GM13976 (cell line): ENCODE measurements around the gene SLC22A16.
"Not testable (repeated sequence)": the region's sequence is repeated elsewhere in the genome, so short reads cannot be mapped to it uniquely, and the experiment has no call there.

Experiments
- DNase-seq: peaks from one replicate; pipeline ENCODE4 v3.0.0; 2012; ENCODE audit warnings: low spot score
- CTCF ChIP-seq: IDR thresholded peaks from 2 replicates; pipeline ENCODE4 v1.5.1; 2012; ENCODE audit warnings: borderline replicate concordance, mild to moderate bottlenecking; ENCODE audit not compliant: insufficient read depth; ENCODE audit errors: extremely low read depth, missing control alignments, control extremely low read depth
- in situ Hi-C: fragments of 300-500 bp; cut with MboI; formaldehyde crosslinking; loops from one replicate; pipeline ENCODE4 v1.12.0; 2022; ENCODE audit warnings: low sequenced_read_pairs, mixed read lengths, inconsistent platforms; ENCODE audit not compliant: unreplicated experiment

The SLC22A16 gene

GRCh38 chr6:110520209-110520965 lies 44.0 kb upstream of the SLC22A16 start:
- DNase-seq, result no peak
- in situ Hi-C loops, result no loop called here
- TF ChIP-seq CTCF, result no peak

GRCh38 chr6:110517601-110518281 lies 41.3 kb upstream of the SLC22A16 start:
- no peak for DNase-seq
- TF ChIP-seq CTCF, result no peak
- in situ Hi-C loops, result no loop called here

- in situ Hi-C loops, result no loop called here
- no peak for TF ChIP-seq CTCF
- DNase-seq, result no peak
Measured at GRCh38 chr6:110517034-110517433, 40.6 kb upstream of the SLC22A16 start.

GRCh38 chr6:110514818-110515217 lies 38.4 kb upstream of the SLC22A16 start:
- in situ Hi-C loops, result no loop called here
- no peak for DNase-seq
- TF ChIP-seq CTCF, result no peak

GRCh38 chr6:110512991-110513390 lies 36.6 kb upstream of the SLC22A16 start:
- in situ Hi-C loops, result no loop called here
- DNase-seq, result no peak
- no peak for TF ChIP-seq CTCF

GRCh38 chr6:110512549-110512948 lies 36.1 kb upstream of the SLC22A16 start:
- in situ Hi-C loops, DNase-seq: not testable (repeated sequence)

GRCh38 chr6:110511401-110511800 lies 35.0 kb upstream of the SLC22A16 start:
- no peak for TF ChIP-seq CTCF
- DNase-seq, result no peak
- in situ Hi-C loops, result no loop called here
